WERI-Rb-1 (cell line): ENCODE results near the gene AGXT.

ENCODE experiments used
- DNase-seq: peaks from one replicate; pipeline ENCODE4 v3.0.0-alpha.2; 2020
- H3K27ac ChIP-seq: fragments of 250-450 bp; sonication (Bioruptor Pico); 2 replicates; pipeline ENCODE4 v1.5.1; 2020; ENCODE audit warnings: mild to moderate bottlenecking, moderate library complexity
- H3K27me3 ChIP-seq: fragments of 250-450 bp; sonication (Bioruptor Pico); 2 replicates; pipeline ENCODE4 v1.5.1; 2021; ENCODE audit warnings: mild to moderate bottlenecking, low read depth, moderate library complexity; ENCODE audit not compliant: insufficient read depth, severe bottlenecking
- H3K36me3 ChIP-seq: fragments of 250-450 bp; sonication (Bioruptor Pico); 2 replicates; pipeline ENCODE4 v1.5.1; 2020; ENCODE audit warnings: mild to moderate bottlenecking, moderate library complexity
- H3K4me3 ChIP-seq: 2 replicates; pipeline ENCODE4 v1.5.1; 2011; ENCODE audit warnings: low read depth, mild to moderate bottlenecking, control low read depth, low read length
- H3K9me3 ChIP-seq: fragments of 250-450 bp; sonication (Bioruptor Pico); 2 replicates; pipeline ENCODE4 v1.5.1; 2021; ENCODE audit warnings: mild to moderate bottlenecking, moderate library complexity; ENCODE audit not compliant: severe bottlenecking
- TF ChIP-seq, protein P1 (sequence below): IDR thresholded peaks from 2 replicates; pipeline ENCODE4 v1.5.1; 2011; ENCODE audit warnings: low read depth, mild to moderate bottlenecking, control low read depth, inconsistent platforms, low read length

Gene AGXT

DNA sequence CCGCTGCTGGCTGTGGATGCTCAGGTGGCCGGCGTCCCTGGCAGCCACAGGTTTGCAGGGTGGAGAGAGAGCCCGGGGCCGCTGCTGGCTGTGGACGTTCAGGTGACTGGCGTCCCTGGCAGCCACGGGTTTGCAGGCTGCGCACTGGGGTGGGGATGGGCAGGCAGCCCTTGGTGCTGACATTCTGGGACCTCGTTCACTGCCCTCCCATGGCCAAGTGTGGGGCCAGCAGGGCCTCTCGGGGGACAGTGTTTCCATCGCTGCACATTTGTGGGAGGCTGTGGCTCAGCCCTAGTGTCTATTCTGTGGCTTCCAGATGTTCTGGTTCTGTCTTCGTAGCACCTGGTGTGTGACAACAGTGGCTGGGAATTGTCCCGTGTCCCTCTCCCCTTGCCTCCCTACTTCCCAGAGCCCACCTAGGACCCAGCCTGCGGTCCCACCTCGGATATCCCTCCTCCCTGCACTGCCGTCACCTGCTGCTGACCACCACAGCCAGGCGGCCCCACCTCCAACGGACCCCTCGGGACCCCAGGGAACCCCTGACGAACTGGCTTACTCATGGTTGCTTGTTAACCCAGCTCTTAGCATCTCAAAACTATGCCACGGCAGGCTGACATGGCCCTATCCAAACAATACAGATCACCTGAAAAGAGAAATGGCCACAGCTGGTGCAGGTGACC is 38.4 kb downstream of the AGXT start:
- no peak for DNase-seq
- Histone ChIP-seq H3K36me3 (no peaks in the 10 kb centered on the region), H3K4me3 (no peak overlapping the region), H3K27ac (no peak overlapping the region), H3K27me3 (no peaks in the 10 kb centered on the region), H3K9me3 (no peaks in the 10 kb centered on the region)
- TF ChIP-seq, protein P1, sequence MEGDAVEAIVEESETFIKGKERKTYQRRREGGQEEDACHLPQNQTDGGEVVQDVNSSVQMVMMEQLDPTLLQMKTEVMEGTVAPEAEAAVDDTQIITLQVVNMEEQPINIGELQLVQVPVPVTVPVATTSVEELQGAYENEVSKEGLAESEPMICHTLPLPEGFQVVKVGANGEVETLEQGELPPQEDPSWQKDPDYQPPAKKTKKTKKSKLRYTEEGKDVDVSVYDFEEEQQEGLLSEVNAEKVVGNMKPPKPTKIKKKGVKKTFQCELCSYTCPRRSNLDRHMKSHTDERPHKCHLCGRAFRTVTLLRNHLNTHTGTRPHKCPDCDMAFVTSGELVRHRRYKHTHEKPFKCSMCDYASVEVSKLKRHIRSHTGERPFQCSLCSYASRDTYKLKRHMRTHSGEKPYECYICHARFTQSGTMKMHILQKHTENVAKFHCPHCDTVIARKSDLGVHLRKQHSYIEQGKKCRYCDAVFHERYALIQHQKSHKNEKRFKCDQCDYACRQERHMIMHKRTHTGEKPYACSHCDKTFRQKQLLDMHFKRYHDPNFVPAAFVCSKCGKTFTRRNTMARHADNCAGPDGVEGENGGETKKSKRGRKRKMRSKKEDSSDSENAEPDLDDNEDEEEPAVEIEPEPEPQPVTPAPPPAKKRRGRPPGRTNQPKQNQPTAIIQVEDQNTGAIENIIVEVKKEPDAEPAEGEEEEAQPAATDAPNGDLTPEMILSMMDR, result no peak

DNA sequence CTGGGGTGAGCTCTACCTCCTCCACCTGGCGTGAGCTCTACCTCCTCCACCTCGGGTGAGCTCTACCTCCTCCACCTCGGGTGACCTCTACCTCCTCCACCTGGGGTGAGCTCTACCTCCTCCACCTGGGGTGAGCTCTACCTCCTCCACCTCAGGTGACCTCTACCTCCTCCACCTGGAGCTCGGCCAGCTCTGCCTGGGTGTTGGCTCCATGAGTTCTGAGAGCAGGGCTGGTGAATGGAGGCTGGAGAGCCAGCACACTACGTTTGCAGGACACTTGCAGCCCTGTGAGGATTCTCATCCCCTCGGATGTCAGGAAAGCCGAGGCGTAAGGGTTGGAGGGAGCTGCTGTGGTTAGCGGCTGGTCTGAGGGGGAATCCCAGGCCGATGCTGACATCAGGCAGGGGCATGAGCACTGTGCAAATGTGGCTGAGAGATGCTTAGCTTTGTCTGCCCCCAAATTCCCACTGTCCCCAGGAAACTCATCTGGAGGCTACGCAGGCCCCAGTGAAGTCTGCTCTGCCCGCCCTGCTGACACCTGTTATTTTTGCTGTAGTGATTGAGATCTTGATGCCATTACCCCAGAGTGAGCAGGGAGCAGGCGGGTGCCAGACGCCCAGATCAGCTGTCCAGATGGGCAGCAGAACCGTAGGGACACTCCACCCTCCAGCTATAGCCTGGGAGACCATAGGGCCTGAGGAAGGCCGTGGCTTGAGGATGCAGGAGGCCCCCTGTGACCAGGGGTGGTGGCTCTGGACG is 40.8 kb downstream of the AGXT start:
- no peaks in the 10 kb centered on the region for H3K27me3 ChIP-seq
- H3K4me3 ChIP-seq, result no peak overlapping the region
- TF ChIP-seq, protein P1, result no peak
- H3K9me3 ChIP-seq, result no peaks in the 10 kb centered on the region
- DNase-seq, result no peak
- no peak overlapping the region for H3K27ac ChIP-seq
- no peaks in the 10 kb centered on the region for H3K36me3 ChIP-seq

- no peak overlapping the region for H3K4me3 ChIP-seq
- no peaks in the 10 kb centered on the region for H3K9me3 ChIP-seq
- TF ChIP-seq, protein P1, result no peak
- DNase-seq, result no peak
- H3K27ac ChIP-seq, result no peak overlapping the region
- H3K27me3 ChIP-seq, result no peaks in the 10 kb centered on the region
- no peaks in the 10 kb centered on the region for H3K36me3 ChIP-seq
These were observed 43.1 kb downstream of the AGXT start for GRCh38 chr2:240911641-240912265.

GRCh38 chr2:240912878-240913809 is 44.5 kb downstream of the AGXT start:
- H3K27me3 ChIP-seq, result no peaks in the 10 kb centered on the region
- no peaks in the 10 kb centered on the region for H3K36me3 ChIP-seq
- no peak overlapping the region for H3K4me3 ChIP-seq
- TF ChIP-seq, protein P1, result no peak
- H3K9me3 ChIP-seq, result no peaks in the 10 kb centered on the region
- no peak overlapping the region for H3K27ac ChIP-seq
- DNase-seq, result no peak

GRCh38 chr2:240913810-240914644 is 45.4 kb downstream of the AGXT start:
- no peak overlapping the region for H3K27ac ChIP-seq
- H3K4me3 ChIP-seq, result no peak overlapping the region
- H3K27me3 ChIP-seq, result no peaks in the 10 kb centered on the region
- H3K36me3 ChIP-seq, result no peaks in the 10 kb centered on the region
- no peaks in the 10 kb centered on the region for H3K9me3 ChIP-seq
- TF ChIP-seq, protein P1, result peak; percentile 97
- peak; percentile 85 for DNase-seq
